GM18867 (cell line): ENCODE measurements around the gene TOX2.

Experiments
- ATAC-seq: cut with Tn5 transposase; IDR thresholded peaks from one replicate; pipeline ENCODE4 v1.9.1; 2021; ENCODE audit warnings: mild to moderate bottlenecking, moderate library complexity; ENCODE audit not compliant: unreplicated experiment

The TOX2 gene, protein sequence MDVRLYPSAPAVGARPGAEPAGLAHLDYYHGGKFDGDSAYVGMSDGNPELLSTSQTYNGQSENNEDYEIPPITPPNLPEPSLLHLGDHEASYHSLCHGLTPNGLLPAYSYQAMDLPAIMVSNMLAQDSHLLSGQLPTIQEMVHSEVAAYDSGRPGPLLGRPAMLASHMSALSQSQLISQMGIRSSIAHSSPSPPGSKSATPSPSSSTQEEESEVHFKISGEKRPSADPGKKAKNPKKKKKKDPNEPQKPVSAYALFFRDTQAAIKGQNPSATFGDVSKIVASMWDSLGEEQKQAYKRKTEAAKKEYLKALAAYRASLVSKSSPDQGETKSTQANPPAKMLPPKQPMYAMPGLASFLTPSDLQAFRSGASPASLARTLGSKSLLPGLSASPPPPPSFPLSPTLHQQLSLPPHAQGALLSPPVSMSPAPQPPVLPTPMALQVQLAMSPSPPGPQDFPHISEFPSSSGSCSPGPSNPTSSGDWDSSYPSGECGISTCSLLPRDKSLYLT

DNA sequence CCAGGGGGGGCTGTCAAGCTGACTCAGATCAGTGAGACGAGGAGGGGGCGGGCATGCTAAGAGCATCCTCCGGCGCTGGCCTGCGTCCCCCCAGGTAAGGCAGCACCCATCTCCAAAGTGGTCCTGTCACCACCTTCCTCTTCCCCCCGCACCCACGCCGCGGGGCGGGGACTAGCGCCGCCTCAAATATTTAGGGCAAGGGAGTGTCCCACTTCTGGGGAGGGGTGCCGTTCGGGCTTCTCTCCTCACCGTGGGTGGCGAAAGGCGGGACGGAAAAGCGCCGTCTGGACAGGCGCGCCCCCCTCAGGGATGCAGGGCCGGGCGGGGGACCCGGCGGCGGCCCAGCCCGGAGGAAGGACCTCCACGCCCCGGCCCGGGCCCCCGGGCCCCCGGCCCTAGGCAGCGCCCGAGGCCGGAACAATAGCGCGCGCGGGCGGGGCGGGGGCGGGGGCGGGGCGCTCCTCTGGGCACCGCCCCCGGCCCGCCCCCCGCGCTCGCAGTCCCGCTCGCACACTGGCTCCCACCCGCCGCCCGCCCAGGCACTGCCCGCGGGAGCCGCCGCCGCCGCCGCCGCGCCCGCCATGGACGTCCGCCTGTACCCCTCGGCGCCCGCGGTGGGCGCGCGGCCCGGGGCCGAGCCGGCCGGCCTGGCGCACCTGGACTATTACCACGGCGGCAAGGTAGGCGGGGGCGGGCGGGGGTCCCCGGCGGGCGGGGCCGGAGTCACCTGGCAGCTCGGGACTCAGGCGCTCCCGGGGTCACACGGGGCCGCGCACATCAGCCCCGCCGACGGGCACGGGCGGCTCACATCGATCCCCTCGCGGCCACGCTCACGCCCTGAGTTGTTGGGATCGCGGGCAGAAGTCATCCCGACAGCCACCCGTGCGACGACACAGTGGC lies at the start of gene TOX2:
TOX2 (plus strand) TSS at position 542 of the 900 bp plus-strand sequence; CDS start at position 582, 40 bp downstream.
- peak; percentile 50 for ATAC-seq

DNA sequence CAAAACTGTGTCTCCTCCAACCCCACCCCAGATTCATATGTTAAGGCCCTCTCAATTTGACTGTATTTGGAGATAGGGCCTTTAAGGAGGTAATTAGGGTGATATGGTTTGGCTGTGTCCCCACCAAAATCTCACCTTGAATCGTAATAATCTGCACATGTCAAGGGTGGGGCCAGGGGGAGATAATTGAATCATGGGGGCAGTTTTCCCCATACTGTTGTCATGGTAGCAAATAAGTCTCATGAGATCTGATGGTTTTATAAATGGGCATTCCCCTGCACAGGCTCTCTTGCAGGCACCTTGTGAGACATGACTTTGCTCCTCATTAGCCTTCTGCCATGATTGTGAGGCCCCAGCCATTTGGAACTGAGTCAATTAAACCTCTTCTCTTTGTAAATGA lies 46.6 kb upstream of the TOX2 start:
- no peak for ATAC-seq

DNA sequence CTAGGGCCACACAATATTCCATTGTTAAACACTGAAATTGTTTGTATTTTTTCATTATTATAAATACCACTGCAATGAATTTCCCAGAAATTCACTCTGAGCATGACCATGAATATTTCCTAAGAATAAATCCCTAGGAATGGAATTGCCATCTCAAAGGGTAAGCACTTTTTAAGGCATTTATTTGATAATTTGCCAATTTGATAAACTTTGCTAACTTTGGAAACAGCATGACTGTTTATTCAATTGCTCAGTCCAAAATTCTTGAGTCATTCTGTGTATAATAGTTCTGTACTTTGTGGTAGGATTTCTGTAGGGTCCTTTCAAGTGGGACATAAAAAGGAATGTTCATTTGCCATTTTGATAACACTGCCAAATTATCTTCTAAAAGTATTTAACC lies 44.2 kb upstream of the TOX2 start:
- no peak for ATAC-seq

DNA sequence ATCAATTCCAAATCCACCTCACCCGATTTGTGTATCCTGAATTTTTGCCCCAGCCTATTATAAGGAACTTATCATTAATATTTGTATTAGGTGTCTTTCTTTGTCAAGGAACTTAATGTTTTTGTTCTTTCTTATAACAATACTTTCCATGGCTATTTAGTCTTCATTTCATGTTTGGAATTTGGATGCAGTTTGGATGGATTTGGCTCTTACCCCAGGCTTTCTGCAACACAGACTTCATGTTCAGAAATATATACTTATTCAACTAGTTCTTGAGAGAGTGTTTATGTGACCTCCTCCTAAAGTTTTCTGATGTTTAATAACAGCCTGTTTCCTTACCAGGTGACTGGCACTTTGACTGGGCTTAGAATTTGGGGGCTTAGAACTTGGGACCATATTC lies 35.9 kb upstream of the TOX2 start:
- ATAC-seq, result no peak

DNA sequence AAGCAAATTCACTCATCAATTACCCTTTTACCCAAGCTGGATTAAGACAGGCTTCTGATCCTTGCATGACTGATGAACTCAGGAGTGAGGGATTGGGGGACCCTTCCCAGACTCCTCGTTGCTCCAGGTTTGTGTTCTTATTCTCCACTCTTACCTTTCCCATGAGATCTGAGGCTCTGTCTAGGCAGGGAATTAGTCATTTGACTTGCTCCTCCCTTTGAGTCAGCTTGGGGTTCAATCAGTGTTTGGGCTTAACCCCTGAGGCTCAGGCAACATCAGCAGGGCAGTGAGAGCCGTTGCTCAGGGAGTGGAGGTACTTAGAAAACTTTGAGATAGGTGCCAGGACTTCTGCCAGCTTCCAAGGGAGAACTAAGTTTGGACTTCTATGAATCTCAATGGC lies 20.7 kb upstream of the TOX2 start:
- ATAC-seq, result no peak

DNA sequence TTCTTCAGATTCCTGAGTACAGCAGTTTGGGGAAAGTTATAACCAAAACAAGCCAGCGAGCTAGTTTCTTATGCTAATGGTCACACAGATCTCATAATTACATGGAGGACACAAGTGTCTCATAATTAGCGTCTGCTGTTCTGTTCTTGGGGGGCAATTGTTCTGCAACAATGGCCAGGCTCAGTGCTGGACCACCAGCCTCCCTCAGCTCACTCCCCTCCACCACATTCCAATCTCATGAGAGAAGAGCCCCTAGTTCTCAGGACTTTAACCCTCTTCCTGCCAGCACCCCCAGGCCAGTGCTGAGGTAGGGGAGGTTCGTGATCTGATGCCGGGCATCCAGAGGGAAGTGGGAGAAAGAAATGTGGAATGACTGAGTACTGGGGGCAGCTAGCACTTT lies 20.2 kb upstream of the TOX2 start:
- no peak for ATAC-seq

DNA sequence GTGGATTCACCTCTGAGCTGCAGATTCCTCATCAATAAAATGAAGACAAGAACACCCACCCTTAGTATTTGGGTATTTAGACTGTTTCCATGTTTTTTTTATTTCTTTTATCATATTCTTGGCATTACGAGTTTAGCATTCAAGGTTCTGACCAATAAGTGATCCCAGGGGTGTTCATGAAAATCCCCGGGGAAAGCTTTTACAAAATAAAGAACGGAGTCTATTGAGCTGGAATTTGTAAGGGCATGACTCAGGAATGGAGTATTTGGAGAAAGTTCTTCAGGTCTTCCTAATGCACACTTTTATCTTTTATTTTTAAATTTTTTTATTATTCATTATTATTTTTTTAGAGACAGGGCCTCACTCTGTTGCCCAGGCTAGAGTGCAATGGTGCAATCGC lies 19.4 kb upstream of the TOX2 start:
- no peak for ATAC-seq

DNA sequence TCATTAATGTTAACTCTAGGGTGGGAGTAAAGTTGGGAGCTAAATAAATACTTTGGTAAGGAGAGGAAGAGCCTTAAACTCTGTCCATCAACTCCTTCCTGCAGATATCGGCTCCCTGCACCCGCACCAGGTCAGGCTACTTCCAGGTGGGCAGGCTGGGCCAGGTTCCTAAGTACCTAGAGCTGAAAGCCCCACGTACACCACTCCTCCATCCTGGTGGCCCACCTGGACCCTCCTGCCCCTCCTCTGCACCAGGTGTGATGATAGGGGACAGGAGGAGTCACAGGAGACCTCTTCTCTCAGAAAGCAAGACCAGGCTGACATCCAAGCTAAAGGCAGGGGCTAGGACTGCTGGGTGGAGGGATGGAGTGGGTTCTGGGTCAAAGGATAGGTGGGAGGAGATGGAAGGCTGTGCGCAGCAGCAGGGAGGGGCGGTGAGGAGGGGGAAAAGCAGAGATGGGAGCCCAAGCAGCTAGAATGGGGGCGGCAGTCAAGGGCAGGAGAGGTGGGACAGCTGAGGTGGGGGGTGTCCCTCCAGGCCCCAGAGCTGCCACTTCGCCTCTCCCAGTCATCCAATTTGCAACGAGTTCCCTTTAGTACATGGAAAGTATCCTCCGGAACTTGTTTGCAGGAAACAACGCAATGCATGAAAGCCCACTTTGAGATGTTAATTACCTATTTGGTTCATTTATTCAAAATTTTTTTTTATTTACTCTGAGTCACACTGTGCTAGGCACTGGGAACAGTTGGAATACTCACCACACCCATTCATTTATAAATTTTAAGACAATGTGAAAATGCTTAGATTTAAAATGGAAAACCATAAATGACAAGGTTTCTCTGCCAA lies 15.2 kb upstream of the TOX2 start:
- no peak for ATAC-seq

DNA sequence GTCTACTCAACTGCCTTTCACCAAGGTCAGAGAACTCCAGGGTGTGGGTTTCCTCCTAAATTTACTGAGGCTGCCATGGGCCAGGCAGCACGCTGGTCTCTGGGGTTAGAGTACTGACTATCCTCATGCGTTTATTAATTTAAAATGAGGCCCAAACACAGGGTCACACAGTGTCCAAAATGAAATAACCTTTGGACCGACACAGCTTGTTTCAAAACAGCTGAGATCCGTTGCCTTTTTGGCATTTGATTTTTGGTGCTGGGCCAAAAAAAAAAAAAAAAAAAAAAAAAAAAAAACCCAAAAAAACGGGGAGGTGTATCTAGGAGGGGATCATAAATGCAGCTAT lies 14.6 kb upstream of the TOX2 start:
- ATAC-seq, result no peak

DNA sequence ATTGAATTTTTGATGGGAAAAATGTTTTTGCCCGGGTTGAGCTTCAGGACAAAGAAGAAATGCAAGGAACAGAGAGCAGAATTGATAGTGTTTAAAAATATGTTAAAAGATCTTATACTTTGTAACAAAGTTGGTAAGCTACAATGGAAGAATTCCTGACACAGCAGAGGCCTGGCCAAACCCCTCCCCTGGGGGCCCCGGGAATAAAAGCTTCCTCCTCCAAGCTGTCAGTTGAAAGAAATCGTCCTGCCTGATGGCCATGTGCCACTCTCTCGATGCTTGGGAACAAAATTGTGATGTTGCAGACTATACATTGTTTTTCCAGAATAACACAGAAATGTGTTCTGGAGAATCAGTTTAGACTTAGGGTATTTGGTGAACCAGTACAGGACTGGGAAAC lies 14.2 kb upstream of the TOX2 start:
- ATAC-seq, result no peak

DNA sequence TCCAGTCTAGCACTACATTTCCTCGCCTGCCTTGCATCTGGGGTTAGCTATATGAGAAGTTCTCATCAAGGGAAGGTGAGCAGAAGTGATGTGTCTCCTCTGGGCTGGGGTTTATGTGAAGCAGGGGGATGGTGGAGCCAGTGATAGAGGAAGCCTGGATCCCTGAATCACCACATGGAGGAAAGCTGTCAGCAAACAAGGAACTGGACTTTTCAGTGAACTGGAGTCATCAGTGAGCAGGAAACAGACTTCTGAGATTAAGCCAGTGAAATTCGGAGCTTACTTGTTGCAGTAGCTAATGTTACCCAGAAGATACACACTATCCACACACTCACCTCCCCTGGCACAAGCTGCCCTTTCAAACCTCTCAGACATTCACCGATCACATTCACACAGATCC lies 13.4 kb upstream of the TOX2 start:
- ATAC-seq, result no peak

DNA sequence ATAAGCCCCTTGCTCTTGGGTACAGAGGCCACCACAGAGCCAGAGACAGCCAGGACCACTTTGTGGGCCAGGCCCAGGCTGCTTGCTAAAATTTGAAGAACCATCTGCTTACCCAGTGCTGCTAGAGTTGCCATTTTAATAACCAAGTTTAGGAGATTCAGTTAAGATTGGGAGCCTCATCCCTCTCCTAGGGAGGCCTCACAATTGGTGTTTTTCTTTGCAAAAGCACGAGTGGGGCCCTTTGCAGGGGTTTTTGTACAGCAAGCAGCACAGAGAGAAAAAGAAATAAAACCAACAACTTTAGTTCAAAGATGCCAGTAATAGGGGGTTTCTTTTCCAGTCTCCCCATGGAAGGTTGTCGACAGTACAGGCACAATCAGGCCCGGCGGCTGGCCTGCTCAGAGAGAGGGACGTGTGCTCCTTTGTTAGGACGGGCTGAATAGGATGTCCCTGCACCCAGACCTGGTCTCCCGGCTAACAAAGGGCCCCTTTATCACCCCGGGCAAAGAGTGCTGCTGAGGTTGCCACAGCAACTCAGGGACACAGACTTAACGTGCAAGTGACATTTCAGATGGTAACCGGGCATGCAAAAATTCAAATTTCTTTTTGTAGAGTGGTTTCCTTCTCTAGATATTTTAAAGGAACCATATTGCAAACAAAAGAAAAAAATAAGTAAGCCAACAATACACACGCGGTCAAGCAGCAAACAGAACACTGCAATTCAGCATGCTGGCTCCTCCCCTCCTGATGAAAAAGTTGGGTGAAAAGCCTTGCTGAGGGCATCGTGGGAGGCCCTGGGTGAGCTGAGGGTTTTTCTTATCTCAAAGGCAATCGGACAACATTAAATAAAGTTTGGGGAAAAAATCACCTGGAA lies 10.5 kb upstream of the TOX2 start:
- no peak for ATAC-seq

DNA sequence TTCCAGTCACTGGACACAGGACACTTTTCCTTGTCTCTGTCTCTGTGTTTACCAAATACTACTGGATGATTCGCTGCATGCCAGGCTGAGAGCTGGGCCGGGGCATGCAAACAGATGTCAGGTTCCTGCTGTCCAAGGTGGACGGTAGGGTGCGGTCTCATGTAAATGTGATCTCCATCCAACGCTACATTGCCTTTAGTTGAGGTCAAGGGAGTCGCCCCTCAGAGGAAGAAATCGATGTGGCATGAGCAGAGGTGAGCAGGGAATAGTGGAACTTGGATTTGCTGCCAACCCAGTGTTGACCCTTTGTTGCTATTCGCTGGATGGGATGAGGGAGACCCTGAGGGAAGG lies 9.8 kb upstream of the TOX2 start:
- ATAC-seq, result no peak

DNA sequence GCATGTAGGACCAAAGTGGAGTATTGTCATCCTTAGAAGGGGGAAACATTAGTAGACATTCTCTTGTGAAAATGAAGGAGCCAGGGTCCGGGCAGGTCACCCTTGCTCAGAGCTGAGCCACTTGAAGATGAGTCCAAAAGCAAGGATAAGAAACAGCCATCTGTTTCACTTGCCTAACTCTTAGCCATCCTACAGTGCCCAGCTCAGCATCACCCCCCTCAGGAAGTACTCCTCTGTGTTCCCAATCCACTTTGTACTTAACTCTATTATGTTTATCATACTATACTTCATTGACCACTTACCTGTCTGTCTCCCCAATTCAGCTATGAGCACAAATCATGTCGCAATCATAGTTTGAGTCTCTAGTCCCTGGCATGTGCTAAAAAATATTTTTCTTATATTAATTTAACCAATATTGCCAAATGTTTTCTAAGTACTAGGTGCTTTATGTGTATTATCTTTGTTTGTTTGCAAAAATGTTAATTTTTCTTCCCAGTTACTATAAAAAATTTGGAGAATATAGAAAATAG lies 8.1 kb upstream of the TOX2 start:
- no peak for ATAC-seq

DNA sequence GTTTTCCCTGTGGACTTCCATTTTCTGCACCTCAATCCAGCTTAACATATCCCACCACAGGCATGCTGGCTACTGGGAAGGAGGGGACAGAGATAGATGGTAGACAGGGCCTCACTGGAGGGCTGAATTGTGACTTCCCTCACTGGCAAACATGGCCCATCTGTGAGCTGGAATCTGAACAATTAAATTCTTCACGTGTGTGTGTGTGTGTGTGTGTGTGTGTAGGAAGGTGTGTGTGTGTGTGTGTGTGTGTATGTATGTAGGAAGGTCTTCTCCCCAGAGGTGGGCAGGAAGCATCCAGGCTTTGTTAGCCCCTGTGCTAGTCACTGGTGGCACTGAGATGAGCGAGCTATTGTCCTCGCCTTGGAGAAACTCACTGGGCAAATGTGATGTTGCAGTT lies 5.4 kb upstream of the TOX2 start:
- no peak for ATAC-seq

DNA sequence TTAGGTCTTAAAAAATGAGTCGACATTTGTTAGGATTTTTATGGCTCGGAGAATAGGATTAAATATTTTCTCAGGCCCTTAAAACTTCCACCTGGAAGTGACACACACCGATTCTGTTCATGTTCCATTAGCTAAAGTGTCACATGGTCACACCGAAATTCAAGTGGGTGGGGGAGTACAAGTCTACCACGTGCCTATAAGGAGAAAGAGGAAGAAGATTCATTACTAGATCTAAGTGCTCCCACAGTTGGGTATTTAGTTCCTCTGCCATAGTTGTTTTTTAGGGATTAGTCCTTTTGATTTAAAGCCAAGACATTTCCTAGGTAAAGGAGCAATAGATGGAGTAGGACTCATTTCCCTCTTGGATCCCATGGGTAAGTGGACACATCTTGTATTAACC lies 4.9 kb upstream of the TOX2 start:
- ATAC-seq, result no peak

DNA sequence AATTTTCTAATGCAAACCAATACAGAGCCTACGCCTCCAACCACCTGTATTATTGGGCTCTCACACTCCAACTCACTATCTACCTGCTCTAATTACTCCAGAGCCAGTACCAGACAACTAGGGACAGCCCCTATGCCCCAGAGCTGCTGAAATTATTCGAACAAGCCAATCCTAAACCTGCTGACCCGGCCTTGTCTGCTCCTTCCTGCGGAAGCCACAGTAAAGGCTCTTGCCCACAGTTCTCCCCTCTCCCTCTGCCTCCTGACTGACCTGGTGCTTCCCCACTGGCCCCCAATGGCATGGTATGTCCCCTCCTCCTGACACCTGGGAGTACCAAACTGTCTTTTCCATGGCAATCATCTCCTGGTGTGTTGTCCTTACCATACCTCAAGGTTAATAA lies 4.1 kb upstream of the TOX2 start:
- no peak for ATAC-seq

DNA sequence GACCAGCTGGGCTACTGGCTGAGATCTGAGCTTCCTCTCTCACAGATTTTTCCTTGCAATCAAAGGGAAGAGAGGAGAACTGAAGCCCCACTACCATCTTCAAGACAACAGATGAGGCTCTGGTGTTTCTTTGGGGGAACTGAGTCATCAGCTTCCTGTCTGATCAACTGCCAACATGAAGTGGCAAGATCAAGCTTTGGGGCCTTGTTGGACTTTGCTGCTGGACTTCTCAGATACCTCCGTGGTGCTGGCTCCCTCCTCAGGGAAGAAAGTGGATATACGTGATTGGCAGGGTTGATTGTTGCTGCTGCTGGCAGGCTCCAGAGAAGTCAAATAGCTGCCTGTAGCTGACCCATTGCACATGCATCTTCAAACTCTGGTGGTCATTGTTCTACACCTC lies 3.6 kb upstream of the TOX2 start:
- ATAC-seq, result no peak

DNA sequence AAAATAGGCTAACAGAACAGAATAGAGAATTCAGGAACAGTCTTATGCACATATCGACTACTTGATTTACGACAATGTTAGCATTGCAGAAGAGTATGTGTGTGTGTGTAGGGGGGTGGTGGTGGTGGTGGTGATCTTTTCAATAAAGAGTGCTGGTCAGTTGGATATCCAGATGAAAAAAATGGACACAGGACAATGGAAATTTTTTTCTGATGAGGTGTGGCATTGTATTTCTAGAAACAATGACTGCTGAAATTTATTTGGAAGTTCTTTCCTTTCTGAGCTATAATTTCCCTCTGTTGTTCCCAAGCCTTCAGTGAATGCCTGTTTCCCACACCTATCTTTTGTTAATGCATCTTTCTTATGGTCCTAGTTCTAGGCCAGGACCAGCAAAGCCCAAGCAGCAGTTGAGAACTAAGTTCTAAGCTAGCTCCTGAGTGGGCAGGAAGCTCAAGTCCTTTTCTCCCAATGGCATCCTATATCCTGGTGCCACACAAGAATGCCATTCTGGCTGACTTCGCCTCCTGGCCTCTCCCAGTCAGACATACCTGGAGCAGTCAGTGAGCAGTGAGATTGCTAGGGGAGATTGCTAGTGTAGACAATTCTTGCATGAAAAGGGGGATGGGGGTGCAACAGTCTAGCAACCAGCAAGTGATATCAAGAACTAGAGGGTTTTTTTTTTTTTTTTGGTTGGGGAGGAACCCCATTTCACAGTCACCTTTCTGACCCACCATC lies 1.2 kb upstream of the TOX2 start:
- no peak for ATAC-seq
